Posterior cingulate gyrus (tissue), 11 donors: ENCODE data around the gene HTRA3.

Experiments used
- DNase-seq, 10 donors: peaks; one replicate each; pipeline versions ENCODE4 v3.0.0 to v3.0.0-alpha.2; 2020 to 2021; ENCODE audit warnings: mixed read lengths in 3 of 10
- intact Hi-C: fragments of 100-400 bp; cut with DNase I; formaldehyde crosslinking; loops from one replicate; pipeline ENCODE4 v1.15.1; 2023

Gene HTRA3

DNA sequence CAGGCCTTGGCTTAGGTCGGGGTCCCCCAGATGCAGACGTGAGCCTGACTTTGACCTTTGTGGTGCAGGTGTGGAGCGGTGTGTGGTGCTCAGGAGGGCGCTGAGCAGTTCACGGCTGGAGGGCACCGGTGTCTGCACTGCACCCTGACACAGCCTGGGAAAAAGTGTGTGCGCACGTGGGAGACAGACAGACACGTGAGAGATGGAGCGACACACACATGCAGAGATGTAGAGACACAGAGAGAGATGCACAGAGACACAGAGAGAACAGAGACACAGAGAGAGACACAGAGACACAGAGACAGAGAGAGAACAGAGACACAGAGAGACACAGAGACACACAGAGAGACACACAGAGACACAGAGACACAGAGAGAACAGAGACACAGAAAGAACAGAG, 6.2 kb upstream of the HTRA3 start:
- no peak for DNase-seq
- intact Hi-C loops = no loop called here

DNA sequence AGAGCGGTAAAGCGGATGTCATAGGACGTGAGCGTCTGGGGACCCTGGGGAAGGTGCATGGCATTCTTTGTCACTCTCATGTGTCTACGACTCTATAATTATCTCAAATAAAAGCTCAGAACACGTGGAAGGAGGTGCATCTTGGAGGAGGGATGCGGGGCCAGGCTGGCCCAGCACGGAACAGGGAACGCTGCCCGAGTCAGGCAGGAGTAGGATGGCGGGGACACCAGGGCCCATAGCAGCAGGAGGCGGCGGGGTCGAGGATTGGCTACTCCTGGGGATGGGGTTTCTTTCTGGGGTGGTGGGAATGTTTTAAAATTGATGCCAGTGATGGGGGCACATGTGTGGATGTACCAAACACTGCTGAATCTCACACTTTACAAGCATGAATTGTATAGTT, 5.4 kb upstream of the HTRA3 start:
- intact Hi-C loops = no loop called here

DNA sequence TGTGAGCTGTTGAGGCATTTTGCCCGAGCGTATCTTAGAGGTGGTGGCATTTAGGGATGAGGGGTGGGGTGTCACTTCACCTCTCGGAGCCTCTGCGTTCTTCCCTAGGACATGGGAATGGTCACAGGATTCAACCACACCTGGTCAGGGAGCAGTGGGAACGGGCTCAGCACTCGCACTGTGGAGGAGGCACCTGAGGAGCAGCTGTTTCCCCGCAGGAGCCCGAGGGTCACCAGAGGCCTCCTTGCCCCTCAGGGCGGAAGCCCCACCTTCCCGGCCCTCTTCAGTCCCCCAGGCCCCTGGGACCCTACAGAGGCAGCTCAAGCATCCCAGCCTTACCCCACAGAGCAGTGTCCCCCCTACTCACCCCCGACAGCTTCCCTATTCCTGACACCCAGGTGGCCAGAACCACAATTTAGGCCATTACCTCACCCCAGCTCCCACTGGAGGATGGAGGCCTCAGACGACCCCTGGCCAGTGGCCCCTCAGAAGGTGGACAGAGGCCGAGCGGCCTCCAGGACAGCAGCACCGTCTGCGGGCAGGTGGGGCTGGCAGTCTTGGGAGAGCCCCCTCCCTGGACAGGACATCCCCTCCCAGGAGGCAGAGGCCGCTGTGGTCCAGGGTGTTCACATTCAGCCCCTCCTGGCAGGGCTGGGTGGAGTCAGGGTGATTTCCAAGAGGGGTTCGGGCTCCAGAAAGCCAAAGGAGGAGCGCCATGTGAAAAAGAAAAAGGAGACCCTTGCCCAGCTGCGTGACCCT, 4.2 kb upstream of the HTRA3 start:
- DNase-seq = no peak

More for the DNA sequence above, 5.4 kb upstream of the HTRA3 start:
- DNase-seq = no peak

DNA sequence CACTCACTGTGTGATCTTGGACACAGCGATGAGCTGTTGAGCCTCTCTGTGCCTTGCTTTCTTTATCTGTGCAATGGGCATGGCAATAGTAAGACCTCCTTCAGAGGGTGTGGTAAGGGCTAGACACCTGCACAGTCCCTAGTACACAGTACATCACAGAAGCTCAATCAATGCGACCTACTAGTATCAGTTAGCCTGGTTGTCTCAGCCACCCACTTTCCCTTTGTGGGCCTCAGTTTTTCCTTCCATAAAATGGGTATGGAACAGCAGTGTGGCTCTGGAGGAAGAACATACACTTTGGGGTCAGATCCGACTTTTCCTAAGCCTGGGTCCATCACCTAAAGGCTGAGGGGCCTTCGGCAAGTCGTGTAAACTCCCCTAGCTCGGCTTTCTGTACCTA, 3.5 kb upstream of the HTRA3 start:
- intact Hi-C loops = no loop called here

More for the DNA sequence above, 4.2 kb upstream of the HTRA3 start:
- intact Hi-C loops = no loop called here

DNA sequence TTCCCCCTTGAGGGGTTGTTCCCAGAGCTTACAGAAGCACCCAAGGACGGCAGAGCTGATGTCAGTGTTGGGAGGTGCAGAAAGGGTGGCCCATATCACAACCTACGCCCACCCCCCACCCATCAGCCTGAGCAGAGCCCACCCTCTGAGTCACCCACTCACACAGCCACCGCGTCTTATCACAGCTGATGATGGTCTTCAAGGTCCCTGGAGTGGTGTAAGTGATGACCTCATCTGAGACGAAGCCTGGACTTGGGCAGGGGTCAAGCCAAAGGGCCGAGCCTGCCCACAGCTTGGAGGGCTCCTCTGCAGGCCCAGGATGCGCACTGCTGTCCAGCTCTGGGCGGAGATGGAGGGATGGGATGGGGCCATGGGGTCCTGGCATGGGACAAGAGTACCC, 3.0 kb upstream of the HTRA3 start:
- intact Hi-C loops = no loop called here
- DNase-seq = no peak

More for the DNA sequence above, 3.5 kb upstream of the HTRA3 start:
- no peak for DNase-seq

DNA sequence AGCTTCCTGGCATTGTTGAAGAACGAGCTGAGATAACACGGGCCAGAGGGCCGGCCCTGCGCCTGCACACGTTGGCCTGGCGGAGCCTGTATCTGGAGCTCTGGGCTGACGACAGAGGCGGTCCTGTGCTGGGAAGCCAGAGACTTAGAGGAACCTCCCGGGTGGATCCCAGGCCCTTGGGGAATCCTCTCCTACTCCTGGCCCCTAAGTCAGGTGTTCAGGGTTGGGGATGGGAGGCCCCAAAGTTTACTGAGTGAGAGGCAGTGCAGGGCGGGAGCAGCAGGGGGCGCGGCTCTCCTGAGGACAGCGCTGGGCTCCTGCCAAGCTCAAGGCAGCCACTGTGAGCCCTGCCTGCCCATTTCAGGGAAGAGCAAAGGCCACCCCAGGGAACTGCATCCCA, 2.5 kb upstream of the HTRA3 start:
- intact Hi-C loops = no loop called here
- DNase-seq = no peak

DNA sequence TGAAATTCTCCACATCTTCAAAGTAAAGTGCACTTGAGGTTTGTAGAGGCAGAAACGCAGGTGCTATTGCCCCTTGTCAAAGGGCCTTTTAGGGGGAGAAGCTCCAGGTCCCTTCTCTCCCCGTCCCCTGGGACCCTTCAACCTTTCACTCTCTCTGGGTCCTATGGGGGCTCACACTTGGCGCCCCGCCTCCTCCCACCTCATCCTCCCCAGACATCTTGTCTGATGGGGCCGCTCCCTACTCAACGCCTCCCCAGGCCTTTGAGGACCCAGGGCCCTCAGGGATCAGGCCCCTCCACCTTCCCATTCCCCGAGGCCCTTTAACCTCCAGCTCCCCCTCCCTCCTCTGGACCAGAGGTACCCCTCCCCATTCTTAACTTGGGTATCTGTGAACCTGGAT, 1.3 kb upstream of the HTRA3 start:
- intact Hi-C loops = no loop called here
- no peak for DNase-seq

DNA sequence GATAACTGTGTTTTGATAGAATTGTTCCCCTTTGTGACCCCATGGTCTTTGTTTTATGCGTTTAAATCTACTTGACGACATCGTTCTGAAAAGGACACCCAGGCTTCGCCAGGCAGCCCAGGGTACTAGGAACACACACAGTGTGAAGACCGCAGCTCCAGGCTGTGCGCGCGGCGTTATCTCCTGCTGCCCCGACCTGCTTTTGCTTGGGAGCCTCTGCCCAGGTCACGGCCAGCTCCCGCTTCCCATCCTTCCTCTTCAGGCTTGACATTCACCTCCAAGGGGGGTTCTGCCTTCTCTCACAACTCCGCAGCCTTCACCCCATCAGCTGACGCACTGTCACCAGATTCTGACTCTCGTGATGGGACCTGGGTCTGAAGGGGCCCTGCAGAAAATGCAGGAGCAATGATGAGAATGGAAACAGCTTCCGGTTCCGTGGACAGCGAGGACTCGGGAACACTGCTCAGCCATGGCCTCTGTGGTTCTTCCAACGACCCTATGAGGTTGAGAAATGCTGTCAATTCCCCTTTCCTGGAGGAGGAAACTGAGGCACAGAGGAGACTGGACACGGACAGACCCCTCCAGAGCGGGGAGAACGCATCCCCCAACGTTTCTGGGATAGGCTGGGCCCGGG, 536 bp upstream of the HTRA3 start:
- DNase-seq = no peak
- intact Hi-C loops = no loop called here

DNA sequence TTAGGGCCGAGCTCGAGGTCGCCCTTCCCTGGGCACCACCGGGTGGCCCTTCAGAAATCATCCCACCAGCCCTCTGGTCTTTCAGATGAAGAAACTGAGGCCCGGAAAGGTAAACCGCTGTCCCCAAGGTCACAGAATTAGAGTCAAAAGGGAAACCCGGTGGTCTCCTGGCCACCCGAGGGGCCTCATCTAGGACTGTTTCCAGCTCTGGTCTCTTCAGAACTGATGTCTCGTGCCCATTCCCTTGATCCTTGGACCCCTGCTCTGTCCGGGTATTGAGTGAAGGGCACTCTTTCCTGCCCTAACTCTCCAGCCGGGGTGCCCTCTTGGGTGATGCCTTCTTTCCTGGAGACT, 841 bp downstream of the HTRA3 start:
- intact Hi-C loops = no loop called here
- DNase-seq = no peak

DNA sequence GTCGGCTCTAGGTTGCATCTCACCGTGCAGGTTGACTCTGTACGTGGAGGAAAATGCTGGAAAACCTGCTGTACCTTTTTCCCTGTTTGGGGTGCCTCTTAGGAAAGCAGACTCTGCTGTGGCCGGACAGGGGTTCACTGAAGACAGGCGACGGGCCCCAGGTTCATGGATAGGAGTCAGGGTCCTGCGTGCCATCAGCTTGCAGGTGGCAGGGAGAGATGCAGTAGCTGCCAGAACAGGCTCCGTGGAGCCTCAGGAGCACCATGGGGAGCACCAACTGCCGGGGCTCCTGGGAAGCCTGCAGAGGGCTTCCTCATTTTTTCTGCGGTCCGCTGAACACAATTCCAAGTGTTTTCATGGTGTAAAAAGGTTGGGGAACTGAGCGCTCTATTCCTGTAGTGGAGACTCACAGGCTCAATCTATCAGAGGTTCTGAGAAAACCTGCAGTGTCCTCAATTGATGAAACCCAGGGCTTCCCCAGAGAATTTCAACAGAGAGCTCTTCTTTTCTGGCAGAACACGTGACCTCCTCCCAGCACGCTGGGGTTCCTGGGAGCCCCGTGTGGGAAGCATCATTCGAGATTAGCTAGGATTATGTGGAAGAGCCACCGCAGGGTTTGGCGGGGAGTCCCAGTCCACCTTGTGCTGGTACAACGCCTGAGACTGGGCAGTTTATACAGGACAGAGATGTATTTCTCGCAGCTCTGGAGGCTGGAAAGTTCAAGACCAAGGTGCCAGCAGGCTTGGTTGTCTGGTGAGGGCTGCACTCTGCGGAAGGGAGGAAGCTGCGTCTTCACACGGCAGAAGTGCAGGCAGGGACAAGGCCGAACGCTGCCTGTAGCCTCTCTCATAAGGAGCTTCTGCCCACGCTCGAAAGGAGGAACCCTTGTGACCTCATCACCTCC, 1.6 kb downstream of the HTRA3 start:
- intact Hi-C loops = no loop called here
- DNase-seq = no peak

DNA sequence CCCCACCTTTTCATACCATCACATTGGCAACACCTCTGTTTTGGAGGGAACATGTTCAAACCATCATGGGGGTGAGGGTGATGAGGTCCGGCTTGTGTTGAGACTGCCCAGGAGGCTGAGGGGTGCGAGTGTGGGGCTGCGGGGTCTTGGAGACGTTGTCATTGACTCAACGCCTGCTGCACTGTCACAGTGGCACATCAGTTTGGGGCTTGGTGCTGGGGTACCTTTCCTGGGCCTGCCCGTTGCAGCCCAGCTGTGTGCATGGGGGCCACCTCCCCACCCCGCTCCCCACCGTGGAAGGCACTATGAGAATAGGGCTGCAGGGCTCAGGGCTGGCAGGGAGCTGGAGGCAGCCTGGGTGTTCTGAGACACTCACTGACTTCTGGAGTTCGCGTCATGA, 2.3 kb downstream of the HTRA3 start:
- intact Hi-C loops = no loop called here

DNA sequence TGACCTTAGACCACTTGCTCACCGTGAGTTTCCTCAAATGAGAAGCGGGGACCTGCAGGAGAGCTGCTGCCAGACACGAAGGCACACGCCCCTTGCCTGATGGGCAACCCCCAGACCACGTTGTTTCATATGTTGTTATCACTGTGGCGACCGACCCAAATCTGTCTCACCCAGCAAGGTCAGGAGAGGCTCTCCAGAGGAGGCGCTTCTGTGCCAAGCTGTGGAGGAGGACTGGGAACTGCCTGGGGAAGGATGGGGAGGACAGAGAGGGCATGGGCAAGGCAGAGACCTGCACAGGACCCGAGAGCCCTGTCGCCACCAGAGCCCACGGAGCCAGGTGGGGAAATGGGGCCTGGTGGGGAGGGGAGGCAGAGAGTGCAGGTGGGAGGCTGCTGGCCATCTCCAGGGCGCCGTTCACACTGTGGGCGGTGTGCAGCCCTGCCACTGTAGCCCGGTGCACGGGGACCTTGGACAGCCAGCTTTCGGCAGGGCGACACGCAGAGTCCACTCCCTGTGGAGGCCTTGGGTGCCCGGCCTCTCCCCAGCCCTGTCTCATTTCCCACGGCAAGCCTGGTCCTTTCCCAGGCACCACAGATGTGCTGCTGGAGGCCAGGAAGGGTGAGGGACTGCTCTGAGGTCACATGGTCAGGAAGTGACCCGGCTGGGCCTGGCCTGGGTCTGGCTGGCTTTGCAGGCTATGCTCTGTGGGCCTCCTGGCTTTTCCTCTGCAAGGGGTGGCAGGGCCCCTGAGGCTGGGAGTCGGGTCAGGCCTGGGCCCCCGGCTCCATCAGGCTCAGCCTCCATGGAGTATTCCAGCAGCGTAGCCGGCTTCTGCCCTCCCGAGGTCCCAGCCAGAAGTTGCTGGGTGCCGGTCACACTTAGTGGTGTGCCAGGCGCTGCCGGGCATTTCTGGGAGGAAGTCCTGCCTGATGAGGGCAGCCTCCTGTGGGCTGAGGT, 3.2 kb downstream of the HTRA3 start:
- DNase-seq = no peak
- intact Hi-C loops = no loop called here

More for the DNA sequence above, 2.3 kb downstream of the HTRA3 start:
- DNase-seq = no peak

DNA sequence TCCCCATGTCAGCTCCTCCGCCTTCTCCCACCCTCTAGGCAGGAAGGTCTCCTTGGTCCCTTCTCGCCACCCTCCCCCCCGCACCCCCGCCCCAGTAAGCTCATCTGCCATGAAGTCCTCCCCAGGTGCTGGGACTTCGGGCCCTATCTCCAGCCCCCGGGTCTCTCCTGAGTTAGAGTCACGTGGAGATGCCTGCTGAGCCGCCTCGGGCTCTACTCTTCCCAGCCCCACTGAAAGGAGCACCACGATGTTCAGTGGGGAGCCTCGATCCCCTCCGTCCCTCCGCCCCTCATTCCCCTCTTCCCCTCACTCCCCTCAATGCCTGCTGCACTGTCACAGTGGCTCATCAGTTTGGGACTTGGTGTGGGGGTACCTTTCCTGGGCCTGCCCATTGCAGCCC, 3.9 kb downstream of the HTRA3 start:
- intact Hi-C loops = no loop called here

DNA sequence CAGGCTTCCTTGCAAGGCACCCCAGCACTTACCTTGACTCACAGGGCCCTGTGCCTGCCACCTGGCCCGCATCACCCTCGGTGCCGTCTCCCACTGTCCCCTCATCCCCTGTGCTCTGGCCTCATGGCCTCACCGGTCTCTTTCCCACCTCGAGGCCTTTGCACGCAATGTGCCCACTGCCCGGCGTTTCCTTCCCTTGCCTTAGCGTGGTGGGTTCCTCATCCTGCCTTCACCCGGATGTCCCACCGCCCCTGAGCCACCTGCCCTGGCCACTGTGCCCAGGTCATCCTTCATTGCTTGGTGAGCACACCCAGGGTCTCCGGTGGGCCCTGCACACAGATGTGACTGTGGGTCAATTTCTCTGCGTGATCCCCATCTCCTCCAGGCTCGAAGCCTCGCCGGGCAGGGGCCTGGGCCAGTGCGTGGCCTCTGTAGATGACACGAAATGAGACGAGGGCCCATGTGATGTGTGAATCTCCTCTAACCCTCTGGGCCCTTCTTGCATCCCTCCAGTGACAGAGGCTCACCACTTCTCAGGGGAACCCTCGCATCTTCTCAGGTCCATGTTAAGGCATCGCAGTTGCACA, 4.6 kb downstream of the HTRA3 start:
- no peak for DNase-seq
- intact Hi-C loops = loop anchor here (2.0 kb wide), 1 partner anchor 129 kb away; no protein-coding TSS in a partner anchor

More for the DNA sequence above, 3.9 kb downstream of the HTRA3 start:
- DNase-seq = no peak

DNA sequence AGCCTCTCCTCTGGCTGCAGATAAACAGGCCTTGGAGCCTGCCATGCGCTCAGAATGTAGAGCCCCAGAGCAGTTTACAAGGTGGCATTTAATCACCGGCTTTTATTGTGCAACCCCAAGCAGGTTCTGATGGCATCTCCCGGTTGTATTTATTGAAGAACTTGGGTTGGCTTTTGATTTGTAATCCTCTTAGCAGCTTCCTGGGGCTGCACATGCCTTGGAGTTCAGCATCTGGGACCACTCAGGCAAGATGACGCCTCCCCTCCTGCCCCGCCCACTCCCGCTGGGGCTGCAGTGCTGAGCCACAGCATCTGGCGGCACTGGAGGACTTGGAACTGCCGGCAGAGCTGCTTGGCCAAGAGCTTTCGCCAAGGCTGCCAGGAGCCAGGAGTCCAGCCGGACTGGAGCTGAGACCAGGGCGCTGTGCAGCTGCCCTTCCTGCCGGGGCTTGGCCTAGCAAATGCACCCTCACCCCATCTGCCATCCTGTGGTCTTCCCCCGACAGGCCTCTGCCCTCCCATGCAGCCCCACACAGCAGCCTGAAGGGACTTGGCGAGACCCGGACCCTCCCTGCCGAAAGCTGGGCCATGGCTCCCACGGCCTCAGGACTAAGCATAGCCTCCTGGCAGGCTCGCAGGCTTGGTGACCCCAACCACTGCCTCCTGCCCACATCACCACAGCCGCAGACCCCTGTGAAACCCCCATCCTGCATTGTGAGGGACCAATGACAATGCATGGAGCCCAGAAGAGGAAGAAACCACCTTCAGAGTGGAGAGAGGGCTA, 5.4 kb downstream of the HTRA3 start:
- intact Hi-C loops = loop anchor here (2.0 kb wide), 1 partner anchor 128 kb away; no protein-coding TSS in a partner anchor
- DNase-seq = peak; percentile 52 to 95 (median 73)

DNA sequence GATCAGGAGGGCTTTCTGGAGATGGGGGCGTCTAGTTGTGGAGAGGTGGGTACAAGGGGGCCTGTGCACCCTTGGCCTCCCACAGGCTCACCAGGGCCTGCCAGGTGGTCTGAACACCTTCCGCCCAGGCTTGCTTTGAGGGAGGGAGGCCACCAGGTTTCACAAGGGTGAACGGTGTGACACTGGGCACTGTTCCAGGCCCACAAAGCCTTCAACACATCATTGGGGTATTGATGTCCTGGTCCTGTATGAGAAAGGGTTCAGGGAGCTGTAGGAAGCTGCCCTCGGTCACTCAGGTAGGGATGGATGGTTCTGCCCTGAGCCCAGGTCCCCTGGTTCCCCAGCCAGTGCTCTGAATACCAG, 6.0 kb downstream of the HTRA3 start:
- no peak for DNase-seq
- intact Hi-C loops = loop anchor here (2.0 kb wide), 1 partner anchor 127 kb away; no protein-coding TSS in a partner anchor

DNA sequence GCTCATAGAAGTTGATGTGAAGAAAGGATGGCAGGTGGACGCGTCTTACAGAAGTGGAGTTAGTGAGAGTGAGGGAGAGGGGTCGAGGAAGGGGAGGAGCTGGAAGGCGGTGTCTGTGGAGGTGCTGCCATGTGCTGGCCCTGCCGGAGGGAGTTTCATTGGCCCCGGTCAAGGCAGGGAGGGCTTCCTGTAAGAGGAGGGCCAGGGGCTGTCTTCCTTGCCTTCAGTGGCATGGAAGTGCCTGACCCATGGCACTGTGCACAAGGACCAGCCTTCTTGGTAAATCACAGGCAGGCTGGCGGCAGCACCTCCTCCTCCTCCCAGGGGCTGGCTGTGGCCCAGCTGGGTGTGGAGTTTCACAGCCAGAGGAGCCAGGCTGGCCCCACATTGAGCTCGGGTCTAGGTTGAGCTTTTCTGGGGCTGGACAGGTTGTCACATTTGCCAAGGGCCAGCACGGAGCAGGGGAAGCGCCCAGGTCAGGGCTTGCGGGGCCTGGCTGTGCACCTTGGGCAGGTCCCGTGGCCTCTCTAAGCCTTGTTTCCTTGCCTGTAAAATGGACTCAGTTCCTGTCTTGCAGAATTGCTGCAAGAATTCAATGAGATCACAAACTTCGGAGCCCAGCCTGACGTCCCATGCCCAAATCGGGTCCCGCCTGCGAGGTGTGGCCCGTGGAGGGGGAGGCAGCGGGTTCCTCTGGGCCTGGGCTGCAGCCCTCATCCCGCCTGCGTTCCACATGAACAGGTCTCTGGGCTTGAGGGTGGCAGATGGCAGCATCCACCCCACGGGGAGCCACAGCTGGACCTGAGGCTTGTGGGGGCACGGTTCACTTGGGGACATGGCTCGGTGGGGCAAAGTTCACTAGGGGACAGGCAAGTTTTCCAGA, 7.0 kb downstream of the HTRA3 start:
- peak in 3 of 10 donors; percentile 71 to 86 (median 84) for DNase-seq
- intact Hi-C loops = no loop called here
